Right cardiac atrium (tissue), 5 donors: ENCODE results near the gene LEPR. TPM values are rescaled to one million over a fixed set of nuclear protein-coding genes. Genes with fewer than 3 reads are reported as not detected.
"Not testable (repeated sequence)": the region's sequence is repeated elsewhere in the genome, so short reads cannot be mapped to it uniquely, and the experiment has no call there.

ENCODE experiments used
- ATAC-seq, 2 donors: fragments of 200-7000 bp; cut with Tn5 transposase; one replicate each; pipeline versions ENCODE4 v1.8.0 to v1.9.1; 2020; ENCODE audit warnings: moderate library complexity in 2 of 2, mild to moderate bottlenecking in 1 of 2
- DNase-seq, 3 donors: peaks; one replicate each; pipeline ENCODE4 v3.0.0-alpha.2; 2020
- H3K27ac ChIP-seq: one replicate; pipeline ENCODE4 v1.5.1; 2013; ENCODE audit warnings: mild to moderate bottlenecking, low read length, control low read depth, moderate library complexity
- H3K27me3 ChIP-seq: one replicate; pipeline ENCODE4 v1.6.1; 2013; ENCODE audit not compliant: control insufficient read depth, insufficient read depth
- H3K4me1 ChIP-seq: one replicate; pipeline ENCODE4 v1.6.1; 2013; ENCODE audit warnings: low read length; ENCODE audit not compliant: control insufficient read depth, insufficient read depth
- H3K4me3 ChIP-seq: one replicate; pipeline ENCODE4 v1.5.1; 2013; ENCODE audit warnings: low read length, control low read depth
- H3K9me3 ChIP-seq: one replicate; pipeline ENCODE4 v1.6.1; 2013; ENCODE audit warnings: low read length; ENCODE audit not compliant: control insufficient read depth
- WGBS: extraction: QIAGEN DNeasy Blood & Tissue Kit; methylation state at CpG from one replicate; pipeline ENCODE4 v1.1.7; 2013; 5-methylcytosine and 5-hydroxymethylcytosine counted together
- intact Hi-C, 4 donors: fragments of 100-400 bp; cut with DNase I; formaldehyde crosslinking; loops; one replicate each; pipeline versions ENCODE4 v1.11.0 to v1.14.0; 2022 to 2023
- polyA plus RNA-seq: library from polyadenylated mRNA; stranded (reverse); fragments of 200-250 nt; gene quantifications from one replicate; pipeline ENCODE4 v1.2.3, GENCODE V29; 2013
- total RNA-seq, 4 donors: library from RNA; stranded (reverse); fragmentation: NEBNext Ultra II Directional; extraction: Animal tissue kit (Norgen Biotek cat#: 25700); gene quantifications; one replicate each; pipeline ENCODE4 v1.2.1, GENCODE V29; 2021
- donor health status: healthy with polysubstance abuse.
- donor health status: DM: no; HTN: yes; CAD: no.
- donor health status: DM: no; HTN: no; CAD: no.
- donor health status: DM: no; HTN: yes; CAD: no; lungs with severe emphysema.
- donor health status: DM: yes; HTN: yes; CAD: no.

The LEPR gene
- total and polyA plus RNA-seq, 5 donors = 3.9 to 27.3 (median 12.1) TPM

DNA sequence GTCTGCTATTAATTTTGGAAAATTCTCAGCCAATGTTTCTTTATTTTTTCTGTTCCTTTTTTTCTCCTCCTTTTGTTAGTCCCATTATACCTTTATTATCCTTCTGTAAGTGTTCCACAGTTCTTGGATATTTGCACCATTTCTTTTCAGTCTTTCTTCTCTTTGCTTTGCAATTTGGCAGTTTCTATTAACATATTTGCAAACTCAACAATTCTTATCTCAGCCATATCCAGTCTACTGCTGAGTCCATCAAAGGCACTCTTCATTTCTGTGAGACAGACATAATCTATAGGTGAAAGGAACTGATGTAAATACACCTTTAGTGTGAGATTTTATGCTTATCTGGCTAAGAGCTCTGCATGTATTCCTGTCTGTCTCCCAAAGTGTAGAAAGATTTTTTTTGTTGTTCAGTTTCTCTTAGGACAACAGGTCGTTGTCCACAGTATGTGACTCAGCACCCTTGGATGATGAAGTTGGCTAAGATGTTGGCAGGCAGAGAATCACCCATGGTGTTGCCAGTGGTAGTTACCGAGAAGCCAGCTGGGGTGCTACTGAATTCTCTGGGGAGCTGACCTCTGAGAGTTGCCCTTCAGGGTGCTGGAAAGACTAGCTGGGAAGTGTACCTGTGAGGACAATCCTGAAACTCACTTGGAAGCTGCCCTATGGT is 38.4 kb downstream of the LEPR start:
- Histone ChIP-seq H3K9me3 (no peaks in the 10 kb centered on the region), H3K27ac (no peak overlapping the region), H3K4me3 (no peak overlapping the region), H3K27me3 (no peaks in the 10 kb centered on the region), H3K4me1 (no peaks in the 10 kb centered on the region)
- WGBS = 68% methylated on average over 2 of the region's 2 CpGs
- intact Hi-C loops = no loop called here
- DNase-seq = no peak
- peak in 1 of 2 donors; percentile 11 for ATAC-seq

DNA sequence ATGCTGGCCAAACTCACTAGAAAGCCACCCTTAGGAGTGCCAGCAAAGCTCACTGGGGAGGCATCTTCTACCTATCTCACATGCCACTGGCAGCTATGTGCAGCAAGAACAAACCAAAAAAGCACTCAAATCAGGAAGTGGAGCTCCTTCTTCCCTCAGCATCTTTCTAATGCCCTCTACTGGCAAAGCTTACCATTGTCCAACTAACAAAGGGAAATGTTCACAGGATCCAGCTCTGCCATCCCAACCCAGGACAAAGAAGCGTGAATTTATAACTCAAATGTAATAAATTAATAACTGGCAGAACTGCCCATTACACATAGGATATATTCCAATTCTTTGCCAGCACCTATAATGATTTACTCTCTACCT is 38.9 kb downstream of the LEPR start:
- WGBS = 81% methylated on average over 1 of the region's 1 CpG
- Histone ChIP-seq H3K27me3 (no peaks in the 10 kb centered on the region), H3K4me3 (no peak overlapping the region), H3K9me3 (no peaks in the 10 kb centered on the region), H3K27ac (no peak overlapping the region), H3K4me1 (no peaks in the 10 kb centered on the region)
- intact Hi-C loops = no loop called here
- ATAC-seq = peak in 1 of 2 donors; percentile 48
- no peak for DNase-seq

DNA sequence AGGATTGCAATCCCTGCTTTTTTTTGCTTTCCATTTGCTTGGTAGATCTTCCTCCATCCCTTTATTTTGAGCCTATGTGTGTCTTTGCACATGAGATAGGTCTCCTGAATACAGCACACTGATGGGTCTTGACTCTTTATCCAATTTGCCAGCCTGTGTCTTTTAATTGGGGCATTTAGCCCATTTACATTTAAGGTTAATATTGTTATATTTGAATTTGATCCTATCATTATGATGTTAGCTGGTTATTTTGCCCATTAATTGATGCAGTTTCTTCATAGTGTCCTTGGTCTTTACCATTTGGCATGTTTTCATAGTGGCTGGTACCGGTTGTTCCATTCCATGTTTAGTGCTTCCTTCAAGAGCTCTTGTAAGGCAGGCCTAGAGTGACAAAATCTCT is 45.4 kb downstream of the LEPR start:
- H3K27me3 ChIP-seq, intact Hi-C loops, H3K9me3 ChIP-seq, ATAC-seq, H3K4me1 ChIP-seq, H3K4me3 ChIP-seq, DNase-seq, H3K27ac ChIP-seq: not testable (repeated sequence)
- WGBS = 99% methylated on average over 1 of the region's 1 CpG

DNA sequence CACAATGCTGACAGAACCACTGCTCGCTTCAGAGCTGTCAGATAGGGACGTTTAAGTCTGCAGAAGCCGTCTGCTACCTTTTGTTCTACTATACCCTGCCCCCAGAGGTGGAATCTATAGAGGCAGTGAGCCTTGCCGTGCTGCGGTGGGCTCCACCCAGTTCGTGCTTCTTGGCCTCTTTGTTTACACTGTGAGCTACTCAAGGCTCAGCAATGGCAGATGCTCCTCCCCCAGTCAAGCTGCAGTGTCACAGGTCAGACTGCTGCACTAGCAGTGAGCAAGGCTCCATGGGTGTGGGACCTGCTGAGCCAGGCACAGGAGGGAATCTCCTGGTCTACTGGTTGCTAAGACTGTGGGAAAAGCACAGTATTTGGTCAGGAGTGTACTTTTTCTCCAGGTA is 47.1 kb downstream of the LEPR start:
- WGBS = 54% methylated on average over 6 of the region's 6 CpGs

DNA sequence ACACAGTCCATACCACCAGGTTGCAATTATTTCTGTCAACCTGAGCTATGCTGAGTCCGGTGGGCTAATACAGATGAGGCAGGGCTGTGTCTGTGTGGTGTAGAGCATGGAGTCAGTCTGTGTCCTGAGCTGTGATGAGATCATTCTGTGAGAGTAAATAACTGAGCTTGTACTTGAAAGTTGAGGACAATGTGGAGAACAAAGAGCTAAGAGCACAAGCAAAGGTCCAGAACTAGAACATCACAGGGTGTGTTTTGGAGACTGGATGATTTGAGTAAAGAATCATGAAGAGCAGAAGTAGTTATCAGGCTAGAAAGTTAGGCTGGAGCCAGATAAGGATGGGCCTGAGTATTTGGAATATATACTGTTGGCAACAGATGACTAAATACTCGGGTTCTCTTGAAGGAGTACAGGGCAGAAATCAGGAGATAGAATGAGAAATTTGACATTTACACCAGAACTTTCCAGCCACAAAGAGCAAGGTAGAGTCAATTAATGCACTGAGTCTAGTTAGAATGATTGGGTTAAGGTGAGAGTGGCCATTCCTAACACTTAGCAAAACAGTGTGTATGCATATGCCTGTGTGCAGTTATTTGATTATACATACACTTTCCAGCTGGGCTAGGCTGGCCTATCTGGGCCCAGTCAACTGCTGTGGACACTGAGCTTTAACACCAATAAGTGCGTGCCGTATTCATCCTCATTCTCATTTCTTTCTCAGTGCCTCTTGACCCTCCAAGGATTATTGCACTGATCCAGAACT is 48.8 kb downstream of the LEPR start:
- no peaks in the 10 kb centered on the region for H3K9me3 ChIP-seq
- ATAC-seq = peak; percentile 36 to 39
- no peak overlapping the region for H3K4me3 ChIP-seq
- H3K27me3 ChIP-seq = no peaks in the 10 kb centered on the region
- WGBS = 50% methylated on average over 4 of the region's 4 CpGs
- intact Hi-C loops = no loop called here
- peaks cover 5% of the 10 kb centered on the region for H3K4me1 ChIP-seq
- DNase-seq = no peak
- H3K27ac ChIP-seq = peak overlapping the region; percentile 70

More for the DNA sequence above, 47.1 kb downstream of the LEPR start:
- Histone ChIP-seq H3K4me3 (no peak overlapping the region), H3K9me3 (no peaks in the 10 kb centered on the region), H3K4me1 (peaks cover 5% of the 10 kb centered on the region), H3K27ac (no peak overlapping the region), H3K27me3 (no peaks in the 10 kb centered on the region)
- no peak for ATAC-seq
- intact Hi-C loops = no loop called here
- DNase-seq = peak in 1 of 3 donors; percentile 14

DNA sequence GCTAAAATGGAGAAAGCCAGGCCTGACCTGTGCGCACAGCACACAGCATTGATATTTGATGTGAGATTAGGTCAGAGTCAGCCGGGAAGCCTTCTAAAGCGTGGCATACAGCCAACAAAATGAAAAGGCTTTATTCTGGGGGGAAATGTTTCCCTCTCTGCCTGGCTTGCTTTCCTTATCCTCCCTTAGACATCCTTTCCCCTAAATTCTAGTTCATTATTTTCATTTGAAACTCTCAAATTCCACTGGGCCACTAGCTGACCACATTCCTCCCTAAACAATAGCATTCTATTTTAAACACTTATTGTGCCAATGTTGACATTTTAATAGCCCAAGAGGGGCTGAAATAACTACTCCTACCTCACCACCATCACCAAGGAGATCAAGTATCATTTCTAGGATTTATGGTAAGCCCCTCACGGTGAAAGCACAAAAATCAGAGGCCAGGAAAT is 49.4 kb downstream of the LEPR start:
- no peaks in the 10 kb centered on the region for H3K27me3 ChIP-seq
- H3K9me3 ChIP-seq = no peaks in the 10 kb centered on the region
- H3K4me1 ChIP-seq = peaks cover 5% of the 10 kb centered on the region
- ATAC-seq (peak; percentile 70 to 81), DNase-seq (peak in 1 of 3 donors; percentile 20)
- H3K4me3 ChIP-seq = no peak overlapping the region
- H3K27ac ChIP-seq = peak overlapping the region; percentile 70
- 45% methylated on average over 4 of the region's 4 CpGs for WGBS
- intact Hi-C loops = no loop called here

Other genes starting within 250 kb of the LEPR start
- gene DNAJC6, start 111.1 kb upstream of the LEPR start, total RNA-seq = 10 to 100 TPM; 17.7 to 26.8 (median 24.5) TPM
- gene DNAJC6, start 111.1 kb upstream of the LEPR start, polyA plus RNA-seq = 6.1 TPM
- 10 to 100 TPM; 52.8 to 59.1 (median 57.1) TPM for gene LEPROT, start within 50 bp of the LEPR start, total RNA-seq
- gene LEPROT, start within 50 bp of the LEPR start, polyA plus RNA-seq = 33.0 TPM